ENCODE data around the gene AKAP13.
"Not testable (repeated sequence)": the region's sequence is repeated elsewhere in the genome, so short reads cannot be mapped to it uniquely, and the experiment has no call there.

AKAP13 gene

DNA sequence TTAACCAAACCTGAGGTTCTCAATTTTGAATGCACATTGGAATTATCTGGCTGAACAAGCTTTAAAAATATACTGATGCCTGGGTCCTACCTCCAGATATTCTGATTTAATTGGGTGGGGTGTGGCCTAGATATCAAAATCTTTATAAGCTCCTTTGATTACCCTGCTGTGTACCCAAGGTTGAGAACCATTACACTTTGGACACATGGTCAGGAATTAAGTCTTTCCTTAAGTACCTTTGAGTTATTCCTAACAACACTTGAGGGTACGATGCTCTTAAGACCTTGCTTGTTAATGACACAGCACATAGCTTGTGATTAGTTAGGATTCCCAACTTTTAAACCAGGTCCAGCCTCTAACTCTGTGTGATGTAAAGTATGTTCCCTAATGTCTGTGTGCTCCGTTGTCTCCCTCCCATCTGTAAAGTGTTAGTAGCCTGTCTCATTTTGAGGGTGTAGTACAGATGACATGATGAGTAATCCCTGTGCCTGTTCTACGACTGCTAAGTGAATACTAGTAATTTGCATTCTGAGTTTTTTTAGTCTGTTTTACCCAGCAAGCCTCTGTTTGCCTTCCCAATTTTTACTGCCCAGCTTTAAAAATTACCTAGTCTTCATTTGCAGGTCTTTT is 259.5 kb downstream of the AKAP13 start:
- DNase-seq = no peak

DNA sequence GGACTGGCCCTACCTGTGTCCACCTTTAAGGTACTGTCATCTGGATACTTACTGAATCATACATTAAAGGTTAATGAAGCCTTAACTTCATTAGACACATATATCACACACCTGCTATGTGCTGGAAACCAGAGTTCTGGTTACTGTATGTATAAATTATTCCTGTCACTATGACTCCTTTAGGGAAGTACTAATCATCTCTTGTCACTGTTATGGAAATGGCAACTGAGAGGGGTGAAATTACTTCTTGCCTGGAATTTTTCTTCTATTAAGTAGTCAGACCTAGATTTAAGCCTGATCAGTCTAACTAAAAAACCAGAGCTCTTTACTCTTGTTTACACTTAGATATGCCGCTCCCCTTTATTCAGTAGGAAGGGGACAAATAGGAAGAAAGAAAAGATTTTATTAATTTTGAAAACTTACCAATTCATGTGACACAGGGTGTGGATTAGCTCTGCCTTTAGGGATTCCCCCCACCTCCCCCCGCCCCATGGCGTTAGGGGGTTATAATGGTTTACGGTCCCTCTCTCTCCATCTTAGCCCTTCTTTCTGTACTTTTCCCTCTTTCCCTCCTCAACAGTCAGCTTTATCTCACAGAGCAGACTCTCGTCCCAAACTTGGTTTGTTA is 261.8 kb downstream of the AKAP13 start:
- no peak for DNase-seq

DNA sequence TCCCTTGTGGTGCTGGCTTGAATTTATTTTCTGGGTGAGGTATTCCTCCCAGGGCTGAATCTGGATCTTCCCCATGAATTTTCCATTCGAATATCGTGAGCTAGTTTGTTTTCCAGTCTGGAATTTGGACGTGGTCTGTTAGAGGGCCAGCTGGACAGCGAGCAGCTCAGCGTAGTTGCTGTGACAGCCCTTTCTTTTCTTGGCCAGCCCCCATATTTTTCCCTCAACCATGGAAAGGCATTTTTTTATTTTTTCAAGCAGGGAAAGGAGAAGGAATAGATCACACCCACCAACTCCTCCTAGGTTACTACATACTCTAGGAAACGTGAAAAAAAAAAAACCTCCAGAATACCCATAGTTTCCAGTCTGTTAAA is 262.3 kb downstream of the AKAP13 start:
- no peak for DNase-seq

DNA sequence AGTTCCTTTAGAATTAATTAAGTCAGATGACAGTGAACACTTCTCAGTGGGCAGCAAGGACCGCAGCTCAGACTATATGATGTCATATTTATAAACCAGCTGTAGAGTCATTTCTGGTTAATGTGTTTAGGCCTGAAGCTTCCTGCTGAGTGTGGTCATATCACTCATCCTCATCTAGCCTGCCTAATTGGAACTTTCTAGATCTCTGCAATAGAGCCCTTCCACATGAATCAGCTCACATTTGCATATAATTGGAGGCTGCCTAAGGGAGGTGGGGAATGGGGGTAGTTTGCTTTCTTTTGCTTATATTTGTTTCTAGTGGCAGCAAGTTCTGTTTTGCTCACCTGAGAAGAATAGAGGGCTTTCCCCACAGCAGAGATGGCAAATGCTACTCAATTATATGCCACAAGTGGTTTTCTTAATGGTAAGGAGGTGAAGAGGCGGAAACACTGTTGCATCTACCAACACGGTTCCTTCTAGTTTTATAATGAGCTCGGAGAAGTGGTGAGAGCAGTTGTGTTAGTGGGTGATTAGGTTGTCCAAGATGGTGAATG is 266.2 kb downstream of the AKAP13 start:
- DNase-seq = peak; percentile 48

DNA sequence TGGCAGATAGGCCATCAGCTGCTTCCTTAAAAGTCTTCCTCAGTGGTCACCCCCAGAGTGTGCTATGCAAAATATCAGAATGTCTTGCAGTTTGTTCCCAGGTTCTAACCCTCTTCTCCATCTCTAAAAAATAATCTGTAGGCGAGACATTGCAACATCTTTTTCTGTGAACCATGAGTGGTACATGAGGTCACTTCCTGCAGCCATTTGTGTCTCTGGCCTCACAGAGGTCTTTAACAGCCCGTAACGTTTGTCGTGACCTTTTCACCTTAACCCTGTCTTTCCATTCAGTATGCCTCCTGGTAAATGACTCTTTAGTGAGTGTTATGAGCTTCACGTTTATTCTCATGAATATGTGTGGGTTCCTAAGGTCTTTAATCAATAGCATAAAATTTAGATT is 269.0 kb downstream of the AKAP13 start:
- DNase-seq = peak; percentile 41

DNA sequence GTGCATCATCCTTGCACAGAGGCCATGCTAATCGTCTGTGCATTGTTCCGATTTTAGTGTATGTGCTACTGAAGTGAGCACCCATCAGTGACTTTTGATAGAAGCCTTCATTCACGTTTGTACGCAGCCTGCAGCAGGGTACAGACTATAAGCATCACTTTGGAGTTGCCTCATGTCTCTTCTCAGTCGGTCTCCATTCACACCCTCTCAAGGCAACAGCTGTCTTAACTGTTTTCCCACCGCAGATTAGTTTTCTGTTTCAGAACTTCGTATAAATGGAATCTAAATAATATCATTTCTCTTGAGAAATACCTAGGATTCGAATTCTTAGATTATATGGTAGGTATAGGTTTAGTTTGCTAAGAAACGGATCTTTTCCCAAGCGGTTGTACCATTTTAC is 271.1 kb downstream of the AKAP13 start:
- no peak for DNase-seq

DNA sequence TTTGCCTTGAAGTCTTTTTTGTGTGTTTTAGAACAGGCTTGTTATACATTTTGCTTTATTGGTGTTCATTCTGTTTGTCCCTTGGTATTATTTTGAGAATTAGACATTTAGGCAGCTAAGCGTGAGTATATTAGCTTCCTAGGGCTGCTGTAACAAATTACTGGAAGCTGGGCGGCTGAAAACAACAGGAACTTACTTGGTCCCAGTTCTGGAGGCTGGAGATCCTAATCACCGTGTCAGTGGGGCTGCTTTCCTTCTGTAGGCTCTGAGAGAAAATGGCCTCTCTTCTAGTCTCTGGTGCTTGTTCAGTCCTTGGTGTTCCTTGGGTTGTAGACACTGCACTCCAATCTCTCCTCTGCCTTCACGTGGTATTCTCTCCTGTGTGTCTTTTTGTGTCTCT is 272.1 kb downstream of the AKAP13 start:
- DNase-seq = no peak

DNA sequence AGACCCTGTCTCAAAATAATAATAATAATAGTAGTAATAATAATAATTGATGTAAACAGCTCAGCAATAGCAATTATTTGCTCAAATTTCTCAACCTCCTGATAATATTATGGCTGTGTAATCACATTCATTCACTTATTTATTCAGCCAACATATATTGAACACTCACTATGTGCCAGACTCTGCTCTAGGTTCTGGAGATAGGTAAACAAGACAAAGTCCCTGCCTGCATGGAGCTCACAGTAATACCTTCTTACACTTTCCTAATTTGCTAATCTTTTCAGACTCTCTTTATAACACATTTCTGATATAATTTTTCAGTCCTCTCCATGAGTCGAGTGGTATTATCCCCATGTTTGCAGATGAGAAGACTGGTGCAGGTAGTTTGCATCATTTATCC is 276.7 kb downstream of the AKAP13 start:
- no peak for DNase-seq

DNA sequence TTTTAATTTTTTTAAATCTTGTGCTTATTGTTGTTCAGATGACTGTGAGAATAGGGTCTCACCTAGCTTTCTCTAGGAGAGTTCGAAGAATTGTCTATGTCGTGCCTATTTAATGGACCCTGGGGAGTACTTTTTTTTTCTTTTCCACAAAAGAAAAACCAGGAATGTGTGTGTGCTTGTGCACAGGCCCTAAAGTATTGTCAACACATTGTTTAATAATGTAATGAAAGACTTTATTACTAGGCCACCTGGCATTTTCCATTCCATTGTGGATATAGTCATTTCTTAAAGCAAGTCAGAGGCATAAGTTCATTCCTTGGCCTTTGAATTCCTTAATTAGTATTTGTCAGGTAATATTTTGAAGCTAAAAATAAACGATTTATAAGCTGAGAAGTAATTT is 278.4 kb downstream of the AKAP13 start:
- no peak for DNase-seq

DNA sequence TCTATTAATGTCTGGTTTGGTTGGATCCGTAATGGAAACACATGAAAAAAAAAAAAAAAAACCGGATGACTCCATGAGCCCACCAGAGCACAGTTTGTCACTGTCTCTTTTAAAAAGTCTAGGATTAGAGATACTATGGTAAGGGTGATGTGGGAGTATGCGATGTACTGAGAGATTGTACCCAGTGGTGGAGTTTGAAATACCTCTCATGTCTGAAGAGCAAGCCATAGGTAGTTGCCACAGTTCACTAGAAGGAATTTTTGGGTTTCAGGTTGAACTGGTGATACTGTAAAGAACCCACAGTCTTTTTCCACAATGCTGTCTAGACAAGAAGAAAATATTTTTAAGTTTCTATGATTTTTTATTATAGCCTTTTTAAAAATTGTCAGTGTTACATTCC is 281.5 kb downstream of the AKAP13 start:
- DNase-seq = no peak

DNA sequence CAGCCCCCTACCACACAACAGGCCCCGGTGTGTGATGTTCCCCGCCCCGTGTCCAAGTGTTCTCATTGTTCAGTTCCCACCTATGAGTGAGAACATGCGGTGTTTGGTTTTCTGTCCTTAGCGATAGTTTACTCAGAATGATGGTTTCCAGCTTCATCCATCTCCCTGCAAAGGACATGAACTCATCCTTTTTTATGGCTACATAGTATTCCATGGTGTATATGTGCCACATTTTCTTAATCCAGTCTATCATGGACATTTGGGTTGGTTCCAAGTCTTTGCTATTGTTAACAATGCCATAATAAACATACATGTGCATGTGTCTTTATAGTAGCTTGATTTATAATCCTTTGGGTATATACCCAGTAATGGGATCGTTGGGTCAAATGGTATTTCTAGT is 285.3 kb downstream of the AKAP13 start:
- not testable (repeated sequence) for DNase-seq

DNA sequence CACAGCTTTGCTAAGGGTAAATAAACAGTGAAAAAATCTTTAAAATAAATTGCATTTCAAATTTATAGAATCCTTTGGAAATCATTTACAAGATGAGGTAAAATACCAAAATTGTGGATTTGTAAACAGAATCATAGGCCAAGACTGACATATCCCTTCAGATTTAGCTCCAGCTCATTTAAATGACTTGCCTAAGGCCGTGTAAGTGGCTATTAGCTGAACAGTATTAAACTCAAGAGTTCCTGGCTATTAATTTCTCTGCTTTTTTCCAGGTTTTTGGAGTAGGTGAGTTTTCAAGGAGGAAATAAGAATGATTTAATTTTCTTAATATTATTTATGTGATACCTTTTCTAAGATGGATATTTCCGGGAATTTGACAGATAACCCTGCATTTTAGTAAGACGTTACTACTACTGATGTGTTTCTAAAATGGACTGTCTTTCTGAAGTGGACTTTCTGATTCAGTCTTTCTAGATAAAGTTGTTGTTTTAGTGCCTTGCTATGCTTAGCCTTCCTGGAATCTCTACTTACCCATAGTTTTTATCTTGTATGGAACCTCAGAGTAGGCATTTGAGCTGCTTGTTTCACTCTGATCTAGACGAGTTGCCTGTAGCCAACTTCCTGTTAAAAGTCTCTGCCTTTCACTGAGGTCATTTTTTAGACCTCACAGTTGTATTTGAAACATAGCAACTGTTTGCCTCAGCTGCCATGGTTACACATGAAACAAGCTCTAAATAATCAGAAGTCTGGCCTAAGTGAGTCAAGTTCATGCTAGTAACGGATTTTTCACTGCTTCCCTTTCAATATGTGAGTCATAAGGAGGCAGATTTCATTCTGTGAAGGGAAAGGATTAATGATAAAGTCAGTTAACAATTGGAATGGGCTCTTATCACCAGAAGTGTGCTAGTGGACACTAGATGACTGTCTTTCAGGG is 287.4 kb downstream of the AKAP13 start:
- peak; percentile 73 for DNase-seq

DNA sequence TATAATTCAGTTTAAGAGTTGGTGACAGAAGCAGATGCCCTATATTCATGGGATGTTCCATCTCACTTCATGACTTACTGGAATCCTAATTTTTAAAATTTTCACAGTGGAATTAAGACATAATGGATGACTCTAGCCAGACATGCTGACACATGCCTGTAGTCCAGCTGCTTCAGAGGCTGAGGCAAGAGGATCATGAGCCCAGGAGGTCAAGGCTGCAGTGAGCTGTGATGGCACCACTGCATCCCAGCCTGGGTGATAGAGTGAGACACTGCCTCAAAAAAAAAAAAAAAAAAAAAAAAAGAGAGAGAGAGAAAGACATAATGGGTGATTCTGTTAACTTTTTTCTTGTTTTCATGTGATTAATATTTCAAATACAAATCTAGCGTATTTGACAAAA is 290.8 kb downstream of the AKAP13 start:
- DNase-seq = no peak

DNA sequence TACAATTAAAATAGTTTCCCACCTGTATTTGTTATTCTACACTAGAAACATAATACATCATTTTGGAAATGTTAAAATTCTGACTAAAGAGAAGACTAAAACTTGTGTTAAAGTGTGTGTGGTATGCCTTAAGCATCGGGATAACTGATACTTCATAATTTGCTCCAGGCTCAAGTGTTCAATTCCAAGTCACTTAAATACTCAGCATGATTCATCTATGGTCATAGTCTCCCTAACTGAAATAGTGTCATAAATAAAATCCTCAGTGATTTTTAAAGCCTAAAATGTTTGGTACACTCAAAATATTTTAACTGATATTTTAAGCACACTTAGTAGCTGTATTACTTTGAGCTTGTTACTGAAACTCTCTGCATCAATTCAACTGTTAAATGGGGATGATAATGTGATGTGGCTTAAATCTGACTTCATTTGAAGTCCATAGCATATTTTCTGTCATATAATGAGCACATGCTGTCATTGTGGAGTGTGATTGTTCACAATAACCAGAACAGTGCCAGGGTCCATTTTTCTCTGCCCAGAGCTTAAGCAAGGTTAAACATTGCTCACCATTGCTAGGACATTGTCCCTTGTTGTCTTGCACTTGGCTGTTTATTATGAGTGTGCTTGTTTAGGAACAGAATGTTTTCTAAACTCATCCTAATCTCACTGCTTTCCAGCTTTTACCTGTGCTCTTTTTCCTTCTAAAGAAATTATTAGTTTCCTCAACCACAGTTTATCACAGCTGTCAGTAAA is 292.1 kb downstream of the AKAP13 start:
- no peak for DNase-seq

DNA sequence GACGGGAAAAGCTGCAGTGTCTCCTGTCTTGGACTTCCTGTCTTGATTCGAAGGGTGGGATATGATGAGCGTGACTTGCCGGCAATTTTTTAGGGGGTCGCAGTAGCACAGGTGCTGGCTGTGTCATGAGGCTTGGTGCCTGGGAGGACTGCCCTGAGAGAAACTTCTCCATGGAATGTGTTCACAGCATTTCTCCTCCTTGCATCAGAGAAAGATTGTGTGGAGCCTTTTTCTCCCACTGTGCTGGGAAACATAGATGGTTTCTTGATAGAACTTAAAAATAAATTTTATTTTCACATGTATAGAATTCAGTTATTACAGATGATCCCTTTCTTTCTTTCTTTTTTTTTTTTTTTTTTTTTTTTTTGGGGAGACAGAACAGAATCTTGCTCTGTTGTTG is 292.9 kb downstream of the AKAP13 start:
- DNase-seq = no peak

DNA sequence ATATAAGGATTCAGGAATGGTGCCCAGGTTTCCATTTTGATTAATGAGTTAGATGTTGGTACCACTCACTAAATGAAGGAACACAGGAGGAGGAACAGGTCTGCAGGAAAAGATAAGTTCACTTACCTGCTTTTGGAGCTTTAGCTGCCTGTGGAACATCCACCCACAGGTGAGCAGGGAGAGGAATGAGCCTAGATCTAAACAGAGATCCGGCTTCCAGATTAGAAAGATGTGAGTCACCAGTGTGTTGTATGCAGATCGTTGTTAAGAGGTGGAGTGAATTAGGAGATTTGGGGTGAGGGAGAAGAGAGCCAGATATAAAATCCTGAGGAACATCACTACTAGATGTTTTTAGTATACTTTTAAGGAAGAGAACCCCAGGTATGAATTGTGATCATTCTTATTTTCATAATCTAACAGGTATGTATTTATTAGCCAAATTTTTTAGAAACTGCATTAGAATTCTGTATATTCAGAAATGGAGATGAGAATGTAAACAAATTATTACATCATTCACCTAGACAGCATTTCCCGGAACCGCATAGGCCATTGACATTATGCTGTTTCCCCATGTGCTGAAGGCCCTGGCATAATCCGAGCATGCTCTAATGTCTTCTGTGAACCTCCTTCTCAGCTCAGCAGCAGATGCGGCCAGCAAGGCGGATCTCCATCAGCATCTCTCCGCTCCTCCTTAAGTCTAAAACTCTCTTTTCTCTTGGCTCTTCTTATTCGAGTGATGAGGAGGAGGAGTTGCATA is 296.1 kb downstream of the AKAP13 start:
- DNase-seq = no peak

DNA sequence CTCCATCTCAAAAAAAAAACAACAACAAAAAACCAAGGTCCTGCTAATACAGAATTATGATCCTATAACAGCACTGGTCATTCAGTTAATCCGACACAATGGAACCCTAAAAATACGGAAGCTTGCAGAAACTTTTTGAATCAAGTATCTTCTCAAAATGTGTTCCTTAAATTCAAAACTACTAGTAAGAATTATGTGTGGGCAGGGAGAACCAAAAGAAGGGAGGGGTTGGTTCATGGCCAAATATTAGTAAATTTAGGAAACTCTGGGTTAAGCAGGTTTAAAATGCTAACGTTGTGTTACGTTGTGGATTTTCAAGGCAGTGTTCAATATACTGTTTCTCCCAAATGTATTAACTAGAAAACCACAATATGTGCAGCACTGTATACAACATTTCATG is 298.8 kb downstream of the AKAP13 start:
- DNase-seq = no peak

DNA sequence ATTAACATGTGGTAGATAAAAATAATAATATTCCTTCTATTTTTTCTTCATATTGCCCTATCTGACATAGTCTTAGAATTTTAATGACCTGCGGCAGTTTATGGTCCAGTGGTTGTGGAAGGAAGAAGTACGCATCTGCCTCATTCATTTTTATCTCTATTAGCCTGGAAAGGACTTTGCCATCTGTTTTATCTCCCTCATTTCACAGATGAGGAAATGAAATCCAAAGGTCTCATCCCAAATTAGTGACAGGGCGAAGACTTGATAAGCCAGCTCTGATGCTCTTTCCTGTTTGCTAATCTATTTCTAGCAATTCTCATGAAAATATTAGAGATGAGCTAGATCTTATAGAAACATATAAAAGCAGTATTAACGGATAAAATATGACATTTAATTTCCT is 301.0 kb downstream of the AKAP13 start:
- no peak for DNase-seq

DNA sequence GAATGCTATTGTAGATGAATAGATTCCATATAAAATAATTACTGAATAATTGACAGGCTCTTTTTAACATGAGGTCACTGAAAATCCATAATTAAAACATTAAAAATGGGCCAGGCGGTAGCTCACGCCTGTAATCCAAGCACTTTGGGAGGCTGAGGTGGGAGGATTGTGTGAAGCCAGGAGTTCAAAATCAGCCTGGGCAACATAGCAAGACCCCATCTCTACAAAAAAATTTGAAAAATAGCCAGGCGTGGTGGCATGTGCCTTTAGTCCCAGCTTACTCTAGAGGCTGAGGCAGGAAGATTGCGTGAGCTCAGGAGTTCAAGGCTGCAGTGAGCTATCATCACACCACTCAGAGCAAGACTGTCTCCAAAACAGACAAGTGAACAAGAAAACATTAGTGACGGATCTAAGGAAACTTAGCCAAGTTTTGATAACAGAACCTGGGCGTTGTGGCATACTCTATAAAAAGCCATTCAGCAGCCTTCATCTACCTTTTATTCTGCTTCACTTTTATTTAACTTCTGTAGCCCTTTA is 303.8 kb downstream of the AKAP13 start:
- DNase-seq = no peak

DNA sequence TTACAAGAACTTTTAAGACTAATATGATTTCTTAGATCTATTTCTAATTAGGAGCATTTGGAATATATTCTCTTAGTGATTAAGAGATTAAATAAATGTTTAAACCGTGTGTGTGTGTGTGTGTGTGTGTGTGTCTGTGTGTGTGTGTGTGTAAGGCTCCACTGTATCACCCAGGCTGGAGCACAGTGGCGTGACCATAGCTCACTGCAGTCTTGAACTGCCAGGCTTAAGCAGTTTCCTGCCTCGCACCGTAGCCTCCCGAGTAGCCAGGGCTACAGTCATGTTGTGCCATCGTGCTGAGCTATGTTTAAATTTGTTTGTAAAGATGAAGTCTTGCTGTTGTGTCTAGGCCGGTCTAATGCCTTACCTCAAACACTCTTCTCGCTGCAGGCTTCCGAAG is 305.0 kb downstream of the AKAP13 start:
- DNase-seq = no peak

DNA sequence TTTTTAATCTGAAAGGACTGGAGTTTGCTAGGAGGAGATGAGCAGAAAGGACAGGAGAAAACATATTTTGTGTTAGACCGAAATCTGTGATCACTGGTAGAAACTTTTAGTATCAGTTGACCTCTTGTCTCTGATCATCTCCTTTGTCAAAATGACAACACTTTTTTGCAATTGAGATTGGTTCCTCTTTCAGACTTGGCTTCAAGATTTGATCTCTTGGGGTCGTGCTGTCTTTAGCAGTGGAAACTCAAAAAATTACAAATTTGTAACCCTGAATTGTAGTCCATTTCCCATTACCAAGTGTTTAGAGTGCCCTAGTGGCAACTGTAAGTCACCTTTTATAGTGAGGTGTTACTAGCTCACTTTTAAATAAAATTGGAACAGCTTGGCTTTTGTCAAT is 306.9 kb downstream of the AKAP13 start:
- no peak for DNase-seq

DNA sequence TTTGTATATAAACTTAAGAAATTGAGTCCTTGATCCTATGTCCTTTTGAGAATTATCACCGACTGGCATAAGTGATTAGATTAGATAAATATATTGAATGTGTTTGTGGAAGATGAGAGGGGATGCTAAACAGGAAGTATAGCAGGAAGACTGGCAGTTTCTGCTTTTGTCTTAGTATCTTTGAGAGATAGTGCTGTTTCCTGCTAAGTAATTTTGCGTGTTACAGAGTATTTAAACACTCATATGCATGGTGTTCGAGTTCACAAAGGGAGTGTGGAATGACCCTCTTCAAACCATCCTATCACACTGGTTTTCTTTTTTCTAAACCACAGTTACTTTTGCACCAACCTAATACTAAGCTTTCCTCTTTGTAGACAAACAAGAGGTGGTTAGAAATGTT is 308.3 kb downstream of the AKAP13 start:
- DNase-seq = no peak
